Panc1 (cell line): ENCODE results near the gene BAIAP3.

ENCODE experiments used
- TCF7L2 ChIP-seq: IDR thresholded peaks from 2 replicates; pipeline ENCODE4 v1.6.1; 2011; ENCODE audit warnings: mild to moderate bottlenecking, low read depth, low read length, inconsistent platforms
- TF ChIP-seq, protein P1 (sequence below): fragments of 450-650 bp; IDR thresholded peaks from 2 replicates; pipeline ENCODE4 v1.5.1; 2017; ENCODE audit warnings: mild to moderate bottlenecking

DNA sequence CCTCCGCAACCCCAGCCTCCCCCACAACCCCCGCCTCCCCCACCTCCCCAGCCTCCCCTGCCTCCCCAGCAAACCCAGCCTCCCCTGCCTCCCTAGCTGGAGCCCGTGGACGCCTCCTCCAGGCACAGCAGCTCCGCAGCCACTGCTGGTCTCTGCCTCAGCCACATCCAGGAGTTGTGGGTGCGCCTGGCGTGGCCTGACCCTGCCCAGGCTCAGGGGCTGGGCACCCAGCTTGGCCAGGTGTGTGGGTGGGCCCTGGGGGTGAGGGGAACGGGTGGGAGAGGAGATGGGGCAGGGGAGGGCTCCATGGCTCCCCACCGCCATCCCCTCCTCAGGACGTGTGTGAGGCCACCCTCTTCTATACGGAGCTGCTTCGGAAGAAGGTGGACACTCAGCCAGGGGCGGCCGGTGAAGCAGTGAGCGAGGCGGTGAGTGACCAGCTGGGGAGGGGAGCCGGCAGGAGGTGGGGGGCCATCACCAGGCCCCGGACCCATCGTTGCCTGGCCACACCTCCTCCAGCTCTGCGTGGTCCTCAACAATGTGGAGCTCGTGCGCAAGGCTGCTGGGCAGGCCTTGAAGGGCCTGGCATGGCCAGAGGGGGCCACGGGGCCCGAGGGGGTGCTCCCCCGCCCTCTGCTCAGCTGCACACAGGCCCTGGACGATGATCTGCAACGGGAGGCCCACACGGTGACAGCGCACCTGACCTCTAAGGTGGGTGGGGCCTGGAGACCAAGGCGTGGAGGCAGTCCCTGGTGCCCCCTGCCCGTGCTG, 12.4 kb downstream of the BAIAP3 start:
- TF ChIP-seq, protein P1, sequence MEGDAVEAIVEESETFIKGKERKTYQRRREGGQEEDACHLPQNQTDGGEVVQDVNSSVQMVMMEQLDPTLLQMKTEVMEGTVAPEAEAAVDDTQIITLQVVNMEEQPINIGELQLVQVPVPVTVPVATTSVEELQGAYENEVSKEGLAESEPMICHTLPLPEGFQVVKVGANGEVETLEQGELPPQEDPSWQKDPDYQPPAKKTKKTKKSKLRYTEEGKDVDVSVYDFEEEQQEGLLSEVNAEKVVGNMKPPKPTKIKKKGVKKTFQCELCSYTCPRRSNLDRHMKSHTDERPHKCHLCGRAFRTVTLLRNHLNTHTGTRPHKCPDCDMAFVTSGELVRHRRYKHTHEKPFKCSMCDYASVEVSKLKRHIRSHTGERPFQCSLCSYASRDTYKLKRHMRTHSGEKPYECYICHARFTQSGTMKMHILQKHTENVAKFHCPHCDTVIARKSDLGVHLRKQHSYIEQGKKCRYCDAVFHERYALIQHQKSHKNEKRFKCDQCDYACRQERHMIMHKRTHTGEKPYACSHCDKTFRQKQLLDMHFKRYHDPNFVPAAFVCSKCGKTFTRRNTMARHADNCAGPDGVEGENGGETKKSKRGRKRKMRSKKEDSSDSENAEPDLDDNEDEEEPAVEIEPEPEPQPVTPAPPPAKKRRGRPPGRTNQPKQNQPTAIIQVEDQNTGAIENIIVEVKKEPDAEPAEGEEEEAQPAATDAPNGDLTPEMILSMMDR: no peak
- TF ChIP-seq TCF7L2: no peak
